Urinary bladder (tissue), 4 donors: Measurements from ENCODE around the gene MRPL28. TPM values are rescaled to one million over a fixed set of nuclear protein-coding genes. Genes with fewer than 3 reads are reported as not detected.
"Not testable (repeated sequence)": the region's sequence is repeated elsewhere in the genome, so short reads cannot be mapped to it uniquely, and the experiment has no call there.

Experiments
- DNase-seq: peaks from one replicate; pipeline ENCODE4 v3.0.0-alpha.2; 2015; ENCODE audit errors: extremely low spot score
- H3K27ac ChIP-seq: one replicate; pipeline ENCODE4 v1.5.1; 2013; ENCODE audit warnings: low read depth, mild to moderate bottlenecking, moderate library complexity
- H3K36me3 ChIP-seq: one replicate; pipeline ENCODE4 v1.6.1; 2013; ENCODE audit warnings: mild to moderate bottlenecking, moderate library complexity; ENCODE audit not compliant: insufficient read depth
- H3K4me1 ChIP-seq: one replicate; pipeline ENCODE4 v1.6.1; 2013; ENCODE audit warnings: mild to moderate bottlenecking, moderate library complexity; ENCODE audit not compliant: insufficient read depth
- H3K4me3 ChIP-seq: one replicate; pipeline ENCODE4 v1.5.1; 2013; ENCODE audit warnings: low read depth, low read length
- WGBS: extraction: QIAGEN DNeasy Blood & Tissue Kit; methylation state at CpG from one replicate; pipeline ENCODE4 v1.1.7; 2013; 5-methylcytosine and 5-hydroxymethylcytosine counted together
- polyA plus RNA-seq: library from polyadenylated mRNA; stranded (reverse); fragments of 200-250 nt; gene quantifications from one replicate; pipeline ENCODE4 v1.2.3, GENCODE V29; 2013
- total RNA-seq: library from RNA; depleted of rRNA; stranded (reverse); fragments of >200 nt; gene quantifications from one replicate; pipeline ENCODE4 v1.2.3, GENCODE V29; 2014
- donor health status: healthy with polysubstance abuse.
- donor health status: healthy.

Gene MRPL28
- total and polyA plus RNA-seq, 2 donors: 20.3 to 81.1 TPM

- not testable (repeated sequence) for H3K4me1 ChIP-seq, H3K4me3 ChIP-seq, H3K27ac ChIP-seq, DNase-seq, H3K36me3 ChIP-seq
- WGBS: 97% methylated on average over 46 of the region's 47 CpGs
These were observed 29.0 kb downstream of the MRPL28 start for GRCh38 chr16:341095-341973.

GRCh38 chr16:340370-341091 is 29.8 kb downstream of the MRPL28 start:
- H3K27ac ChIP-seq: no peak overlapping the region
- H3K4me1 ChIP-seq: no peaks in the 10 kb centered on the region
- WGBS: 94% methylated on average over 23 of the region's 23 CpGs
- DNase-seq: no peak
- no peak overlapping the region for H3K4me3 ChIP-seq
- H3K36me3 ChIP-seq: no peaks in the 10 kb centered on the region

- Histone ChIP-seq H3K4me1 (no peaks in the 10 kb centered on the region), H3K27ac (no peak overlapping the region), H3K36me3 (no peaks in the 10 kb centered on the region), H3K4me3 (no peak overlapping the region)
- DNase-seq: no peak
- 70% methylated on average over 5 of the region's 5 CpGs for WGBS
These were observed 30.7 kb downstream of the MRPL28 start for GRCh38 chr16:339680-340079.

GRCh38 chr16:337975-338575 is 32.3 kb downstream of the MRPL28 start:
- Histone ChIP-seq H3K4me3 (no peak overlapping the region), H3K27ac (no peak overlapping the region), H3K4me1 (no peaks in the 10 kb centered on the region), H3K36me3 (no peaks in the 10 kb centered on the region)
- WGBS: 83% methylated on average over 21 of the region's 21 CpGs
- no peak for DNase-seq

GRCh38 chr16:337437-337836 is 32.9 kb downstream of the MRPL28 start:
- H3K4me1 ChIP-seq: no peaks in the 10 kb centered on the region
- DNase-seq: no peak
- WGBS: 84% methylated on average over 10 of the region's 10 CpGs

GRCh38 chr16:336269-336668 is 34.1 kb downstream of the MRPL28 start:
- H3K4me3 ChIP-seq: no peak overlapping the region
- DNase-seq: no peak
- H3K4me1 ChIP-seq: no peaks in the 10 kb centered on the region
- WGBS: 94% methylated on average over 11 of the region's 11 CpGs
- no peak overlapping the region for H3K27ac ChIP-seq
- H3K36me3 ChIP-seq: no peaks in the 10 kb centered on the region

More at GRCh38 chr16:337437-337836, 32.9 kb downstream of the MRPL28 start:
- Histone ChIP-seq H3K4me3 (no peak overlapping the region), H3K36me3 (no peaks in the 10 kb centered on the region), H3K27ac (no peak overlapping the region)

- DNase-seq, H3K27ac ChIP-seq, H3K4me3 ChIP-seq, H3K36me3 ChIP-seq, H3K4me1 ChIP-seq: not testable (repeated sequence)
- WGBS: 72% methylated on average over 11 of the region's 11 CpGs
These were observed 35.3 kb downstream of the MRPL28 start for GRCh38 chr16:334861-335632.

GRCh38 chr16:334164-334832 is 36.0 kb downstream of the MRPL28 start:
- WGBS: 98% methylated on average over 5 of the region's 5 CpGs
- DNase-seq, H3K27ac ChIP-seq, H3K4me3 ChIP-seq, H3K36me3 ChIP-seq, H3K4me1 ChIP-seq: not testable (repeated sequence)

- WGBS: 69% methylated on average over 6 of the region's 6 CpGs
- Histone ChIP-seq H3K4me3 (no peak overlapping the region), H3K36me3 (no peaks in the 10 kb centered on the region), H3K4me1 (no peaks in the 10 kb centered on the region), H3K27ac (no peak overlapping the region)
- no peak for DNase-seq
These were observed 36.8 kb downstream of the MRPL28 start for GRCh38 chr16:333406-334094.

GRCh38 chr16:331181-331814 is 39.0 kb downstream of the MRPL28 start:
- not testable (repeated sequence) for H3K36me3 ChIP-seq, H3K4me3 ChIP-seq, H3K27ac ChIP-seq, H3K4me1 ChIP-seq
- DNase-seq: peak; percentile 42
- 40% methylated on average over 6 of the region's 6 CpGs for WGBS

GRCh38 chr16:330741-331140 is 39.6 kb downstream of the MRPL28 start:
- H3K27ac ChIP-seq: no peak overlapping the region

More at GRCh38 chr16:330741-331140, 39.6 kb downstream of the MRPL28 start:
- 56% methylated on average over 2 of the region's 2 CpGs for WGBS
- Histone ChIP-seq H3K4me1 (no peaks in the 10 kb centered on the region), H3K36me3 (no peaks in the 10 kb centered on the region), H3K4me3 (no peak overlapping the region)
- no peak for DNase-seq
